ENCODE measurements around the gene SH2D3C. TPM values are rescaled to one million over a fixed set of nuclear protein-coding genes. Genes with fewer than 3 reads are reported as not detected.
A peak's percentile ranks its signal among the peaks of the same experiment; 100 is the strongest.

The SH2D3C gene
- total and polyA plus RNA-seq, 4 donors, result 34.5 to 51.5 (median 42.0) TPM

GRCh38 chr9:127715470-127716337 lies 62.8 kb downstream of the SH2D3C start, which contains the start of the genes PTRH1 and TTC16:
Gene PTRH1 (minus strand): TSS chr9:127715663. CDS start chr9:127715639, 24 bp downstream.
Gene TTC16 (plus strand): TSS chr9:127716079. CDS start chr9:127716146, 67 bp downstream.
- no peaks in the 10 kb centered on the region for H3K9me3 ChIP-seq (ENCODE audit: control insufficient read depth in 4 of 4, insufficient read depth in 3 of 4, low read length in 3 of 4)
- ATAC-seq (ENCODE audit: insufficient read depth, low FRiP score) (peak; percentile 98), DNase-seq (peak; percentile 98)
- peak within 1 kb of the TSS; percentile 51 to 79 for H3K9ac ChIP-seq (ENCODE audit: insufficient read depth in 1 of 2, low read length in 2 of 2)
- H3K27ac ChIP-seq (ENCODE audit: low read depth in 1 of 2, low read length in 1 of 2), result peak within 1 kb of the TSS; percentile 73 to 74
- H3K4me3 ChIP-seq, result peak within 1 kb of the TSS; percentile 74
- TF ChIP-seq CTCF (IDR thresholded peaks at IDR 0.05; ENCODE audit: control extremely low read depth, extremely low read depth), result no peak
- peaks cover 0 to 6% (median 0%) of the 10 kb centered on the region in 4 donors for H3K36me3 ChIP-seq (ENCODE audit: control insufficient read depth in 4 of 4, insufficient read depth in 4 of 4, low read length in 4 of 4)
- WGBS, 2 donors, result 5 to 7% methylated on average over 65 of the region's 65 CpGs
- no peaks in the 10 kb centered on the region for H3K27me3 ChIP-seq (ENCODE audit: control insufficient read depth in 3 of 3, insufficient read depth in 3 of 3, low read length in 2 of 3)
- H3K4me1 ChIP-seq (ENCODE audit: control insufficient read depth in 5 of 5, insufficient read depth in 5 of 5, low read length in 5 of 5), result peaks cover 0 to 10% (median 0%) of the 10 kb centered on the region in 5 donors

- no peak for DNase-seq
- Histone ChIP-seq H3K36me3 (ENCODE audit: control insufficient read depth in 4 of 4, insufficient read depth in 4 of 4, low read length in 4 of 4) (peaks cover 0 to 6% (median 0%) of the 10 kb centered on the region in 4 donors), H3K27ac (ENCODE audit: low read depth in 1 of 2, low read length in 1 of 2) (peak overlapping the region; percentile 60 to 74), H3K4me1 (ENCODE audit: control insufficient read depth in 5 of 5, insufficient read depth in 5 of 5, low read length in 5 of 5) (peaks cover 0 to 10% (median 0%) of the 10 kb centered on the region in 5 donors), H3K9me3 (ENCODE audit: control insufficient read depth in 4 of 4, insufficient read depth in 3 of 4, low read length in 3 of 4) (no peaks in the 10 kb centered on the region), H3K9ac (ENCODE audit: insufficient read depth in 1 of 2, low read length in 2 of 2) (peak overlapping the region; percentile 51 to 62), H3K27me3 (ENCODE audit: control insufficient read depth in 3 of 3, insufficient read depth in 3 of 3, low read length in 2 of 3) (no peaks in the 10 kb centered on the region), H3K4me3 (peak overlapping the region; percentile 74)
- WGBS, 2 donors, result 0 to 1% methylated on average over 41 to 44 of the region's 44 CpGs
- peak; percentile 5 for ATAC-seq (ENCODE audit: insufficient read depth, low FRiP score)
- no peak for TF ChIP-seq CTCF (IDR thresholded peaks at IDR 0.05; ENCODE audit: control extremely low read depth, extremely low read depth)
Observed at GRCh38 chr9:127714951-127715469, 63.5 kb downstream of the SH2D3C start.

GRCh38 chr9:127714020-127714750 lies 64.3 kb downstream of the SH2D3C start:
- Histone ChIP-seq H3K4me3 (no peak overlapping the region), H3K9me3 (ENCODE audit: control insufficient read depth in 4 of 4, insufficient read depth in 3 of 4, low read length in 3 of 4) (no peaks in the 10 kb centered on the region), H3K4me1 (ENCODE audit: control insufficient read depth in 5 of 5, insufficient read depth in 5 of 5, low read length in 5 of 5) (peaks cover 0 to 10% (median 0%) of the 10 kb centered on the region in 5 donors), H3K27ac (ENCODE audit: low read depth in 1 of 2, low read length in 1 of 2) (no peak overlapping the region), H3K27me3 (ENCODE audit: control insufficient read depth in 3 of 3, insufficient read depth in 3 of 3, low read length in 2 of 3) (no peaks in the 10 kb centered on the region), H3K9ac (ENCODE audit: insufficient read depth in 1 of 2, low read length in 2 of 2) (no peak overlapping the region), H3K36me3 (ENCODE audit: control insufficient read depth in 4 of 4, insufficient read depth in 4 of 4, low read length in 4 of 4) (peaks cover 0 to 6% (median 0%) of the 10 kb centered on the region in 4 donors)
- TF ChIP-seq CTCF (IDR thresholded peaks at IDR 0.05; ENCODE audit: control extremely low read depth, extremely low read depth), result no peak
- DNase-seq, result no peak
- 78 to 79% methylated on average over 18 to 19 of the region's 19 CpGs for WGBS, 2 donors
- ATAC-seq (ENCODE audit: insufficient read depth, low FRiP score), result no peak
